Activated CD4-positive, alpha-beta T cell treated with anti-CD3 and anti-CD28 coated beads, Interleukin-10, Interleukin-2, amounts not matched to agents 100 ng/mL and 50 ng/mL, durations not matched to agents 16 hours and 8 hours (primary cell): ENCODE results near the gene OR5K1.
A peak's percentile ranks its signal among the peaks of the same experiment; 100 is the strongest.

Experiments
- DNase-seq: peaks from one replicate; pipeline ENCODE4 v3.0.0-alpha.2; 2020

OR5K1 gene

DNA sequence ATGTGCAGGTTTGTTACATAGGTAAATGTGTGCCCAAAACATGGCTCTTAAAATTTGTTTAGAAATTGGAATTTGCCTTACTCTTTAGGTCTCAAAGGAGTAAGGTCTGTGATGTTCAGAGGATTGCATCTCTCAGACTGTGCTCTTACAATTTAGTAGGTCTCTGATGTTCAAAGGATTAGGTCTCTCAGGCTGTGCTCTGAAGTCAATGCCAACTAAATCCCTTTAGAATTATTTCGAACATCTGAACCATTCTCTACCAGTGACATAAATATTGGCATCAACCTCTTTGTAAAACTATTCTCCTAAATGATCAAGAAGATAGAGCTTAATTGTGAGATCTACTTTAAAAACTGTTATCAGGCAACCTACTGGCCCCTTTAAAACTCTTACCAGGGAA is at the start of gene OR5K1:
Gene OR5K1 (plus strand): TSS at position 301 of the 400 bp plus-strand sequence. CDS start 6,376 bp downstream, outside the sequence.
- DNase-seq: no peak

DNA sequence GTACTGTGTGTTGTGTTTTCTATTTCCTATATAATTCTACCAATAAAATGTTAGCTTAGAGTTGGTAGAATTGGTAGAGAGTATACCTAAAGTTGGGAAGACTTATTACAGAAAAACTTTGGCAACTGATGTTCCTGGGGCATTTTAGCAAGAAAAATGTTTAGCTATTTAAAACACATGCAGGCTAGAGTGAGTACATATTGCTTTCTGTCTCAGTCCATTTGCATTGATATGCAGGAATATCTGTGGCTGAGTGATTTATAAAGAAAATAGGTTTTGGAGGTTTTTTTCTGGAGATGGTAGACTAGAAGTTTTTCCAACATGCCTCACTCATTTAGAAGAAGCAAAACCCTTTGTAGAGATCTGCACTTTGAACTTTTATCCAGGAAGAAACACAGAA is 30.4 kb upstream of the OR5K1 start:
- DNase-seq: no peak

DNA sequence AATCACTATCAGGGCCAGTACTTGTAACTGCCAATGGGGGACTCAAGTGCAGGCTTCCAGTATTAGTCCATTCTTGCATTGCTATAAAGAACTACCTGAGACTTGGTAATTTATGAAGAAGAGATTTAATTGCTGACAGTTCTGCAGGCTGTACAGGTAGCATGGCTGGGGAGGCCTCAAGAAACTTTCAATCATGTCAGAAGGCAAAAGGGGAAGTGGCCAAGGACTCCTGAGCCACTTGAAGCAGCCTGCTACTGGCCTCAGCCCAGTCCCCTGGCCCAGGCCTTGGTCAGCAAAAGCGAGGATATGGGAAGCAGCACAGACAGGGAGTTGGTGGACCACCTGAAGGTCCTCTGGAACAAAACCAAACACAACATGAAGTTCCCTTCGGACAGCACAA is 29.2 kb upstream of the OR5K1 start:
- no peak for DNase-seq

DNA sequence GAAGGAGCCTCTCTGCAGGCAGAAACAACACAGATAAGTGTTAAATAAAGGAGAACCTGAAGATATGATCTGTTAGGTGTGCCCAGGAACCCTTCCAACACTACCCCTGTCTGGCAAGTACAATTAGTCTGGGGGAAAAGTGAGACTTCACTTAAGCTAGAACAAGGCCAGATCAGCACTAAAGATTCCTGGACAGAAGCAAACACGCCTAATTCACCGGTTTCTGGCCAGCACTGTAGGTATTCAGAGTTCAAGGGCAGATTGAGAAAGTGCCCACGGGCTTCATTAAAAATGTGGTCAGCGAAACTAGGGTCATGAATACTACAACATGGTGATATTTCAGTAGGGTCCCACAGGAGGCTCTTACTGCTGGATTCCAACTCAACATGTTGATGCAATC is 28.6 kb upstream of the OR5K1 start:
- DNase-seq: no peak

DNA sequence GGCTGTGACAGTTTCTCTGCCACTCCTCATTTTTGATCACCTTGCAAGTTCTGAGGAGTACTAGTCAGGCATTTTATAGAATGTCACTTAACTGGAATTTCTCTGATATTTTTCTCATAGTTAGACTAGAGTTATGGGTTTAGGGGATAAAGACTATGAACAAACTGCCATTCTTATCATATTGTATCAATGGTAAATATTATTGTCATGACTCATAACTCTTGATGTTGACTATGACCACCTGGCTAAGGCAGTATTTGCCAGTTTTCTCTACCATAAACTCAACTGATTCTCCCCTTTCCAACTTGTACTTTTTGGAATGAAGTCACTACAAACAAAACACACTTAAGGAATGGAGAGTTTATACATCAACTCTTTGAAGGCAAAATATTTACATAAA is 22.7 kb upstream of the OR5K1 start:
- DNase-seq: no peak

DNA sequence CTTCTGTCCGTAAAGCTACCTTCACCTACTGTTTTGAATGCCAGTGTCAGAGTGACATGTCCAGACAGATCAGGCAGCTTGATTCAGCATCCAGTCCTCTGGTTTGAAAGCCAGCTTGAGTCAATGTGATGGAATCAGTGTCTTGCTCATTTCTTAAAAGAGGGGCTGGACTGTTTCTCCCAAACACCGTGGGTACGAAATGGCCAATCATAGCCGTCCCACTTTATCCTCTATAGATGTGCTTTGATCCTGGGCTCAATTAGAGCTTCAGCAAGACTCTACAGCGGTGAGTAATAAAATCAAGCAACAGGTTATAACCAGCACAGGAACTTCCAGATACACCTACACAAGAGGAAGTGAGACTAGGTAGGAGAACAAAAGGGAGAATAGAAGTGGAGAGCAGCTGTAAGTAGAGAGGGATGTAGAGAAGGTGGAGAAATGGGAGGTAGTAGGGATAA is 17.0 kb upstream of the OR5K1 start:
- no peak for DNase-seq

DNA sequence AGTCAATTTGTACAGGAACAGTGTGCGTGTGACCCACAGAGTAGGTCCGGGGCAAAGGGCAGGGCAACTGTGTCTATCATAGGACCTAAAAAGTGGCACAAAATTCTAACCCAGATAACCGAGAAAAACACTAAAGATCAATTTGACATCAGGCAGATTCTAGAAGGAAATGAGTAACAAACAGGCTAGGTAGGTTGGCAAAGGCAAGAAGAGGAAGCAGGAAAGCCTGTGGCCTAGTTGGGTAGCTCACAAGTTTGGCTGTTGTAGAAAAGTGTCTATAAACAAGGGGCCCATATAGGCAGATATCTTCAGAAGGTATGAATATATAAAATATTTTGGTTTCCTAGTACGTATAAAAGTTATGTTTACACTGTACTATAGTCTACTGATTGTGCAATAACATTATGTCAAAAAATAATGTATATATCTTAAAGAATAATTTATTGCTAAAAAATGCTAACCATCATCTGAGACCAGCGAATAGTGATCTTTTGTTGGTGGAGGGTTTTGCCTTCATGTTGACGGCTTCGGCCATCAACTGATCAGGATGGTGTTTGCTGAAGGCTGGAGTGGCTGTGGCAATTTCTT is 13.3 kb upstream of the OR5K1 start:
- DNase-seq: peak; percentile 1

DNA sequence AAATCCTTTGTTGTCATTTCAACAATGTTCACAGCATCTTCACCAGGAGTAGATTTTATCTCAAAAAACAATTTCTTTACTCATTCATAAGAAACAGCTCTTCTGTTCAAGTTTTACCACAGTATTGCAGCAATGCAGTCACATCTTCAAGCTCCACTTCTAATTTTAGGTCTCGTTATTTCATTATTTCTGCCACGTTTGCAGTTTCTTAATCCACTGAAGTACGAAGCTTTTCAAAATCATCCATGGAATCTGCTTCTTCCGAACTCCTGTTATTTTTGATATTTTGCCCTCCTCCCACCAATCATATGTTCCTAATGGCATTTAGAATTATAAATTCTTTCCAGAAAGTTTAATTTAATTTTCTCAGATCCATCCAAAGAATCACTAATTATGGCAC is 12.6 kb upstream of the OR5K1 start:
- DNase-seq: no peak

DNA sequence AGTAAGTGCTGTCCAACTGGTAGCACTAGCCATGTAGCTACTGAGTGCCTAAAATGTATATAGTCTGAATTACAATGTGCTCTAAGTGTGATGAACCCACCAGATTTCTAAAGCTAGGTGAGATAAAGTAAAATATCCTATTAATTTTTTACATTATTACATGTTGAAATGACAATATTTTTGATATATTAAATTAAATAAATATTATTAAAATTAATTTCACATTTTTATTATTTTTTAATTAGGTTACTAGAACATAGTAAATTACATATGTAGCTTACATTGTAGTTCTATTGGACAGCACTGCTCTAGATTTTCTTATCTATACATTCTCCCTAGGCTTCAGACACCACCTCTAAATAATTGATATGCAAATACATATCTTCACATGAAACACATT is 9.2 kb upstream of the OR5K1 start:
- DNase-seq: no peak

DNA sequence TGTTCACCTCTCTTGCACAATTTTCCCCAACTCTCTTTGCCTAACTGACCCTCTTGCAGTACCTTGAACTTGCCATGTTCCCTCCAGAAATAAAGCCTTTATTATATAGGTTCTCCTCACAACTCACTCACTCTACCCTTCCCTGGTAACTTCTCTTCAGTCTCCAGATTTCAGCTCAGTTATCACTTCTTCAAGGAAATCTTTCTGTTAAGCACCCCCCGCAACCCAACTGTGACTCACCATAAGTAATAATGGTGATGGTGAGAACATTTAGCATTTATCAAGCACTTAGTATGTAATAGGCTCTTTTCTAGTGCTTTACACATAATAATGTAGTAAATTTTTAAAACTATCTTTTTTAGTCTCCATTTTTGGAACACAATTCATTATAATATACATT is 8.1 kb upstream of the OR5K1 start:
- DNase-seq: no peak

DNA sequence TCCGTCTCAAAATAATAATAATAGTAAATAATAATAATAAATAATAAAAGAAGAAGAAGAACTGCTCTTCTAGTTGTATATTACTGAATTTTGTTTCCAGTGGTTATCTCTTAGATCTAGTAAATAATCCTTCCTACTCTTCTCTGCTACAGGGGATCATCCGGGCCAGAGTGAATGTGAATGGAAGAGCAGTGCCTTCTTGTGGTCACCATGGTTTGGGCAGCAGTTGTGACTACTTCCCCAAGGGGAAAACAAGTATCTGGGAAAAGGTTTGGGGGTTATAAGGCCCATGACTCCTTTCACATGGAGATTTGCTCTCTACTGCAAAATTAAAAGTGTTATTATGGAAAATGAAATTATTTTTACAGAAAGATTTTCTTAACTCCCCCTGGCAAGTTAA is 5.5 kb upstream of the OR5K1 start:
- DNase-seq: no peak

DNA sequence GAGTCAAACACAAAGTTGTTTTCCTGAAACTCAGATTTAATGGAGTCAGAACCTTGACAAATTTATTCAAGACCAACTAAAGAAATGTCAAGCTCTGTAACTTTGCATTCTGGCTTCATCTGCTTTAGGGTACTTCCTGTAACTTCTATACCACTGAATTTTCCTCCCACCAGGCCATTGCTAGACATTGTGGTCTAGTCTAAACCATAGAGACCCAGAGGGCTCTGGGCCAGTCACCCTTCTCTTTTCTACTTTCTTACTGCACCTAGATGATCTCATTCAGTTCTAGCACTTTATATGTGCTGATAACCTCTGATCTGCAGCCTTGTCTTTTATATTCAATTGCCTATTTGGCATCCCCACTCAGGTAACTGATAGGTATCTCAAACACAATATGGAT is 2.8 kb upstream of the OR5K1 start:
- no peak for DNase-seq

DNA sequence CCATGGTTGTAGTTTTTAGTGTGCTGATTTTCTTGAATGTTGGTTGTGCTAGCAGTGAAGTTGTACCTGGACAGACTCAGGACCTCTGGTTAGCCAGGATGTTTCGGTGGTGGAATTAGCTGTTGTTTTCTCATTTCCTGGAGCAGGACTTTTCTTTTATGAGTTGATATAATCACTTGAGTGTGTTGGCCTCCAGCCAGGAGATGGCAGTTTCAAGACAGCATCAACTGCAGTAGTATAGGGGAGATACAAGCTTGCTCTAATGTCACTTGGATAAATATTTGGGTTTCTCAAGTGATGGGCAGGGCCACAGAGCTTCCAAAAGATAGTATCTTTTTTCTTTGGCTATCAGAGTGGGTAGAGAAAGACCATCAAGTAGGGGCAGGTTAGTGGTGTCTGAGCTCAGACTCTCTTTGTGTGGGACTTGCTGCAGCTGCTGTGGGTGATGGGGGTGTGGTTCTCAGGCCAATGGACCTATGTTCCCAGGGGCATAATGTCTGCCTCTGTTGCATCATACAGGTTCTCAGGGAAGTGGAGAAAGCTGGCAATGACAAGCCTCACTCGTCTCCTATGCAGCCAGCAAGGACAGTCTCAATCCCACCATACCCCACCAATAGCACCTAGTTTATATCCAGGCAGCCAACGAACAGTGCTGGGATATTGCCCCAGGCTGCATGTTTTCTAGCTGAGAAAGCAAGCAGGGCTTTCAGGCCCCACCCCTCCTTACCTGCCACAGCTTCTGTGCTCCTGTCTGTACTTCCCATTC is 19.9 kb downstream of the OR5K1 start:
- no peak for DNase-seq

DNA sequence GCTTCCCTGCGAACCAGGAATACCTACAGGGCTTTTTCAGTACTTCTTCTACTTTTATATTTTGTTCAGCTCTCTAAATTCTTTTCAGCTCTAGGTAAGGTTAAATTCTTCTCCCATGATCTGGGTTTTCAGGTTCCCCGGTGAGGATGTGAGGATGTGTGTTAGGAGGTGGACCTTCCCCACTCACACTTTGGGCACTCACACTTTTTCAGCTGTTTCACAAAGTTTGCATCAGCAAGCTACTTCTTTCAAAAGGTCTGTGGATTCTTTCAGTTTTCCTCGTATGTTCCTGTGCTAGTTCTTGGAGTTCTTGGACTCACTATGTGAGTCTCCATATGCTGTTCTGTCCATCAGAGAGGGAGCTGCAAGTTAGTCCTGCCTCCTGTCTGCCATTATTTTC is 20.6 kb downstream of the OR5K1 start:
- DNase-seq: no peak

DNA sequence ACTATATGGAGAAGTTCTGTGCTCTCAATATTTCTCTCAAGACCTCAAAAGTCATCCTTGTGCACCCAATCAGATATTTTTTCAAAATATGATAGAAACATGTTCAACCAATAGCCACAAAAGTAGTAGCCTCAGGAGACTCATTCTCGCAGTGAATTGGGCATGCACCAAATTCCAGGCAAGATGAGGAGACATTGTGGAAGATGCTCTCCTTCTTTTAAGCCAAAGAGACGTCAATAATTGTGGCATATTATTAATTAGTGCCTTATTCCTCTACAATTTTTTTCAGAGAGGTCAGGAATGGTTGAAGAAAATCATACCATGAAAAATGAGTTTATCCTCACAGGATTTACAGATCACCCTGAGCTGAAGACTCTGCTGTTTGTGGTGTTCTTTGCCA is 34.4 kb downstream of the OR5K1 start, which contains the start of gene OR5K2:
Gene OR5K2 (plus strand): TSS at position 301 of the 400 bp plus-strand sequence. CDS start 0 bp downstream, at position 301.
- no peak for DNase-seq

DNA sequence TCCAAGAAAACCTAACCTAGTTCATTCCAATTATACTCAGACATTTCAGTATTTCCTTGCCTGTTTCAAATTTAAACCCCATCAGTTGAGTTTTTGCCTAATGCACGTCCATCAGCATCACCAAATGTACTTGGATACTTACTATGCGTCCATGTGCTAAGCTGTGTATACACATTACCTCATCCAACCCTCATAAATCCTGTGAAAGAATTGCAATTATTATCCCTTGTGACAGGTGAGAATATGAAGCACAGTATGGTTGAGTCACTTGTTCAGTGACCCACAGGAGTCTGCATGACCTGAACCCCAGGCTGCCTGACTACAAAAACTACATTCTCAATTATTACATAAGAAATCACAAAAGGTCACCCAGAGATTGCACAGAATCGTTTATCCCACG is 37.0 kb downstream of the OR5K1 start:
- DNase-seq: no peak

DNA sequence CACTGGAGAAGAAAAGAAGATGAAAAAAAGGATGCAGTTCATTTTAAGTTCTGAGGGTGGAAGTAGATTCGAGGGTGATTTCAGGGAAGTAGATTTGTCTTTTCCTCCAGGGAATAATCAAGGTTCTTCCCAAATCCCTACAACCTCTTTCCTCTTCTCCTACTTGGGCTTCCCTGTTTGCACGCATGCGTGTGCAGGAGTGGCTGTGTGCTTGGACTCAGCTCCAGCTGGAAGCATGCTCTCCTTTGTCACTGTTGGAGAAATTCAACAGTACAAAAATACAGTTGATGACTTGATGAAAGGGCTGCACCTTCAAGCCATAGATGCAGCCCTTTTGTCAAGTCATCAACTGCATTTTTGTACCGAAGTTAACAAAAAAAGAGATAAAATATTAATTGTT is 38.3 kb downstream of the OR5K1 start:
- no peak for DNase-seq

DNA sequence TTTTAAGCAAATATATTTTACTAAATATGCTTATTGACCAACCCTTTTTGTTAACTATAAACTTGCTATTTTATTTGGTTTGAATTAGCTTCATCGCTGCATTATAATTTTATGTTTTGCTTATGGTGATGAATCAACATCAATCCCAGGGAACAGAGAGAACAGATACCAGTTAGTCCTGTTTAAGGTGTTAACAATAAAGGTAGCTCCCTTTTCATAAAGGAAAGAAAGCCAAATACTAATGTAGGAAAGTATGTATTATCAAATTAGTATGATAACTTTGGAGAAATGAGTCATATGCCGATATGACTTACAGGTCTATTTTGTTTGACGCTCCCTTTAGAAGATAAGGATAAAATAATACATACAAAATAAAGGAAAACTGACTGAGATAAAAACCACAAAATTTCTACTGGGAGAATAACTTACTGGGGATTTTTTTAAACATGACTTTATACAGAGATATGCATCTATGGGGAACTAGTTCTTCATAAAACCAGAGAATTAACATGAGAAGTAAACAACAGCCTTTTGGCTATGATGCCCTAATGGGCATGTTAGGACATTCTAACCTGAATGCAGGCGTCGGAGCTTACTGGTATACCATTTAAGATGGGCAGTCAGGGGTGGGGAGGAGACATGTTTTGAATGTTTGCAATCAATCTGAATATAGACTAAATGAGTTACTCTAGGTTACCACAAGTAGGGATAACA is 39.0 kb downstream of the OR5K1 start:
- DNase-seq: no peak

DNA sequence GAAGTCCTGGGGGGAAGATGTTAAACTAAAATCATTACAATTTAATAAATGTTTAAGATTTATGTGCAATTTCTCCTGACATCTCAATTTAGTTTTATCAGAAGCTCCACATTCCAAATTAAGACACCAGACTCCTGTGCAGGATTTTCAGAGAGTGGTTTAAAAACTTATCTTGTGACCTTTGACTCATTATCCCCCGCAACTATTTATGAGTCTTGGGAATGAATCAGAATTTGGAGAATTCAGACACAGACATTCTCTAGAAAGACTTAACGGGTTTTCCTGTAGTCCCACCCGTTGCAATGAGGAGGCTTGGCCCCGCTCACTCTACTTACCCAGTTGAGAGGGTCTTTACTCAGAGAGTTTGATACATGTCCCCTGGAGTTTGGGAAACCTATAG is 41.5 kb downstream of the OR5K1 start:
- DNase-seq: no peak

DNA sequence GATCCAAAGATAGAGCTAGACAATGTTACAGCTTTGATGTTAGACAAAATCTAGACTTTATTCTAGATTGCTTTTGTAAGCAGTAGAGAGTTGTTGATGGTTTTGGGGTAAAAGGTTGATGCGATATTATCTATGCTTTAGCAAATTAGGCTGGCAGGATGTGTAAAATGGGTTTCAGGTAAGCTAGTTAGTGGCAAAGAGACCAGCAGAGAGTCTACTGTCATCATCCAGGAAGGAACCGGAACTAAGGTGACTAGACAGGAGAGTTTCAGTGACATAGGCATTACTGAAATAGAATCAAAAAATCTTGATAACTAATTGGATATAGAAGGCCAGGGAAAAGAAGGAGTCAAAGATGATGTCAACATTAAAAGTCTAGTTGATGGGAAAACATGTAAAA is 45.6 kb downstream of the OR5K1 start:
- DNase-seq: no peak

DNA sequence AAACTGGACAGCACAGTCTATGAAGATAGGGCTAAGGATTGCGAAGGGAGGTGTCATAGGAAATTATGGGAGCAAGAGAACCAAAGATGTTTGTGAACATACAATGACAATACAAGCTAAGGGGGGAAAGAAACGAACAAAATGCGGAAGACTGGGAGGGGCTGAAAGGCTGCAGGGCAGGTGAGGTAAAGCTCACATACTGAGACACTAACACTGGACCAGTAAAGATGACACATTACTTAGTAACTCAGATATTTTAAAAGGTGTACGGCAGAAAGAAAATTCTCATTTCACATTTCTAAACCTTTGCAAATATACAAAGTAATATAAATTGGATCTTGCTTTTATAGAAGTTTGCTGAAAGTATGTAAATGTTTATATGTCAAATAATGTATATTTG is 49.6 kb downstream of the OR5K1 start:
- no peak for DNase-seq

DNA sequence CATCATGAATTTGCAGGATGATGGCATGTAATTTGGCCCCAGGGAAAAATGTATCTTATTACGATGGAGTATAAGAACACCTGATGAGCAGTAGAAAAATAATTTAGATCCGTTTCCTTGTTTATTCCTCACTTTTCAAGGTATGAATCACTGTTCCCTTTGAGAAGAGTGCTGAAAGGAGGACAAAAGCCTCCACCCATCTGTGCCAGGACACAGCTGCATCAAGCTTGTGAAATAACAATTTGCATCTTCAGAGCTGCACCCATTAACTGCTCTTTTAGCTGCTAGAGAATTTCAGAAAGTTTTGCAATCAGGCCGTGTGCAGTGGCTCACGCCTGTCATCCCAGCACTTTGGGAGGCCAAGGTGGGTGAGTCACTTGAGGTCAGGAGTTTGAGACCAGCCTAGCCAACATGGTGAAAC is 50.1 kb downstream of the OR5K1 start:
- DNase-seq: peak; percentile 47

DNA sequence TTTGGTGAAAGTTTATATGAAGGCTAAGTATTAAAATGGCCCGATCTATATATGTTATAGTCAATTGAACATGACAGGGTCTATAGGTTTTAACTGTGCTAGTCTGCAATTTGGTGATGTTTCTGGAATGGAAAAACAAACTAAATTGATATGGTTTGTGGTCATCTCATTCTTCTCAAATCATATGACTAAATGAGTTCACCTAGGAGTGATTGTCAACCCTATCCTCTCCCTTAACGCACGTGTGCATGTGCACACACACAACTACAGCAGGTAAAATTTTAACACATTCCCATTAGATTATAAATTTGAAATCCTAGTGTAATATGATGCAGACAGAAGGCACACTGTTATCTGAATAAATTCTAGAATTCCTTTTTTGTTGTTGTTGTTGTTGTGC is 50.7 kb downstream of the OR5K1 start:
- no peak for DNase-seq

DNA sequence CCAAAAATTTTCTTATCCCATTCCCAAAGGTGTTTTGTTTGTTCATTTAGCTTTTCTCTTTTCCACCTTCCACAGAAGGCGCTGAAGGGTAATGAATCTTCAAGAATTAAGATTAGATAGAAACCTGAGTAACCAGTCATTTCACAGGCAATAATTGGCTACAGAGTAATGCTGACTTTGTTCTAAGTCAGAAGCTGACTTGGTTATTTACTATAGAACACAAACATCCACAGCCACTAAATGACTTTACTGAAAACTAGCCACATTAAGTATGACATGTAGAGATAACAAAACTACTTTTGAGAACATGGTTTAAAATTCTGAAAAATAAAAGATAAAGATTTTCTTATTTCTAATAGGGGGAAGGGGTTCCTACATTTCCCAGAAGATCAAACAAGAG is 51.9 kb downstream of the OR5K1 start:
- DNase-seq: no peak
